HepG2 (cell line): ENCODE data around the gene CHTF18. TPM values are rescaled to one million over a fixed set of nuclear protein-coding genes. Genes with fewer than 3 reads are reported as not detected.
A peak's percentile ranks its signal among the peaks of the same experiment; 100 is the strongest.

ENCODE experiments used
- ATAC-seq: fragments of 200-7000 bp; cut with Tn5 transposase; 3 replicates; pipeline ENCODE4 v1.9.1; 2020; ENCODE audit warnings: mild to moderate bottlenecking, moderate library complexity
- BruUV-seq: library from RNA; stranded (reverse); fragments of 400-500 nt; replicated peaks from 2 replicates; lab custom pipeline; 2021; lab: Mats Ljungman, UMichigan
- CTCF ChIA-PET: fragments of 300-600 bp; formaldehyde crosslinking; extraction: SDS; loops from one replicate; lab custom pipeline; 2021; ENCODE audit warnings: low total read pairs, inconsistent platforms, low intra/inter-chr PET ratio; lab: Yijun Ruan, JAX
- POLR2A ChIA-PET: fragments of 350-600 bp; sonication (Branson Sonifier 250); formaldehyde crosslinking; loops from one replicate; lab custom pipeline; 2020; ENCODE audit warnings: antibody characterized with exemption, inconsistent platforms; lab: Yijun Ruan, JAX
- DNase-seq: peaks from one replicate; pipeline ENCODE4 v3.0.0-alpha.2; 2015; ENCODE audit warnings: low spot score
- FAIRE-seq: peaks from 3 replicates; lab custom pipeline; 2011; peaks lifted over from hg19 to GRCh38; lab: Jason Lieb, UNC
- H2AFZ ChIP-seq: one replicate; pipeline ENCODE4 v1.6.1; 2011; ENCODE audit warnings: low read length, inconsistent platforms
- H3K27ac ChIP-seq: fragments of 300-600 bp; 3 replicates; pipeline ENCODE4 v1.8.0; 2011; ENCODE audit warnings: mixed run types, mild to moderate bottlenecking, mixed read lengths, low read length, inconsistent platforms; ENCODE audit not compliant: insufficient read depth; ENCODE audit errors: extremely low read length
- H3K27me3 ChIP-seq, 2 experiments: fragments of 200-600 bp in 1 of 2; 2 replicates in 1 of 2; 3 replicates in 1 of 2; pipeline versions ENCODE4 v1.6.0 to v1.8.0; 2011; ENCODE audit warnings: low read length in 2 of 2, mild to moderate bottlenecking in 2 of 2, moderate library complexity in 2 of 2, inconsistent platforms in 1 of 2; ENCODE audit not compliant: insufficient read depth in 2 of 2, control insufficient read depth in 1 of 2
- H3K36me3 ChIP-seq, 2 experiments: fragments of 200-600 bp in 1 of 2; replicated peaks in 1 of 2; 2 replicates in 1 of 2; 3 replicates in 1 of 2; pipeline versions ENCODE4 v1.5.1 to v1.8.0; 2011; ENCODE audit warnings: low read length in 2 of 2, inconsistent platforms in 1 of 2; ENCODE audit not compliant: insufficient read depth in 2 of 2, control insufficient read depth in 1 of 2
- H3K4me1 ChIP-seq: 2 replicates; pipeline ENCODE4 v1.5.1; 2012; ENCODE audit warnings: low read length, inconsistent platforms; ENCODE audit not compliant: insufficient read depth
- H3K4me2 ChIP-seq: 2 replicates; pipeline ENCODE4 v1.6.0; 2011; ENCODE audit warnings: low read depth, low read length, inconsistent platforms
- H3K4me3 ChIP-seq, 3 experiments: fragments of 200-600 bp in 1 of 3; sonication (generic), shearing (Covaris generic) in 1 of 3; replicated peaks in 1 of 3; 2 replicates each; pipeline ENCODE4 v1.5.1; 2011 to 2016; ENCODE audit warnings: low read length in 3 of 3, inconsistent platforms in 2 of 3, low read depth in 2 of 3, mild to moderate bottlenecking in 2 of 3, control low read depth in 1 of 3, mixed read lengths in 1 of 3; ENCODE audit not compliant: insufficient read depth in 1 of 3
- H3K79me2 ChIP-seq: one replicate; pipeline ENCODE4 v1.6.1; 2011; ENCODE audit warnings: low read length, inconsistent platforms; ENCODE audit not compliant: insufficient read depth
- H3K9ac ChIP-seq: 2 replicates; pipeline ENCODE4 v1.6.0; 2011; ENCODE audit warnings: mild to moderate bottlenecking, low read depth, low read length, inconsistent platforms; ENCODE audit not compliant: insufficient read depth
- H3K9me3 ChIP-seq: 2 replicates; pipeline ENCODE4 v1.5.1; 2012; ENCODE audit warnings: mild to moderate bottlenecking, low read length
- H4K20me1 ChIP-seq: 2 replicates; pipeline ENCODE4 v1.6.0; 2011; ENCODE audit warnings: inconsistent platforms, mild to moderate bottlenecking, low read length, moderate library complexity; ENCODE audit not compliant: insufficient read depth
- FOXO1 ChIP-seq: sonication (generic); formaldehyde crosslinking; IDR thresholded peaks from 2 replicates; pipeline ENCODE4 v1.4.0; 2020; ENCODE audit warnings: missing genetic modification reagents
- GABPB1 ChIP-seq: IDR thresholded peaks from 2 replicates; pipeline ENCODE4 v1.6.1; 2016; ENCODE audit warnings: mild to moderate bottlenecking, missing genetic modification reagents, moderate library complexity, missing compliant biosample characterization
- HHEX ChIP-seq: IDR thresholded peaks from 2 replicates; pipeline ENCODE4 v1.6.1; 2016; ENCODE audit warnings: control low read depth
- HNRNPL ChIP-seq: fragments of 200-400 bp; formaldehyde crosslinking; IDR thresholded peaks from 2 replicates; pipeline ENCODE4 v1.6.1; 2017; ENCODE audit warnings: mild to moderate bottlenecking, low read depth, low read length
- KDM2A ChIP-seq: sonication (generic); formaldehyde crosslinking; IDR thresholded peaks from 2 replicates; pipeline ENCODE4 v1.4.0; 2020; ENCODE audit warnings: low read depth, missing genetic modification reagents, borderline replicate concordance
- MATR3 ChIP-seq: sonication (generic); formaldehyde crosslinking; IDR thresholded peaks from 2 replicates; pipeline ENCODE4 v1.4.0; 2020; ENCODE audit warnings: missing genetic modification reagents
- MAX ChIP-seq: IDR thresholded peaks from 2 replicates; pipeline ENCODE4 v1.6.1; 2012; ENCODE audit warnings: inconsistent platforms
- NCOA1 ChIP-seq: sonication (generic); formaldehyde crosslinking; IDR thresholded peaks from 2 replicates; pipeline ENCODE4 v1.9.0; 2021; ENCODE audit warnings: missing genetic modification reagents
- PLSCR1 ChIP-seq: sonication (generic); formaldehyde crosslinking; IDR thresholded peaks from 2 replicates; pipeline ENCODE4 v1.5.0; 2020; ENCODE audit warnings: missing genetic modification reagents, mild to moderate bottlenecking, borderline replicate concordance
- SIX4 ChIP-seq: sonication (generic); formaldehyde crosslinking; IDR thresholded peaks from 2 replicates; pipeline ENCODE4 v1.4.0; 2020; ENCODE audit warnings: missing genetic modification reagents
- SP5 ChIP-seq: IDR thresholded peaks from 2 replicates; pipeline ENCODE4 v1.6.1; 2016; ENCODE audit warnings: low read depth, borderline replicate concordance
- SSRP1 ChIP-seq: IDR thresholded peaks from 2 replicates; pipeline ENCODE4 v1.6.1; 2016; ENCODE audit warnings: control low read depth
- WGBS: methylation state at CpG from one replicate; pipeline ENCODE4 v1.1.6; 2017; ENCODE audit warnings: low lambda C conversion rate; 5-methylcytosine and 5-hydroxymethylcytosine counted together
- in situ Hi-C: cut with HindIII; loops from 2 replicates; pipeline ENCODE4 v1.10.0; 2017; ENCODE audit warnings: low pct_unique_long_range_greater_than_20kb; ENCODE audit not compliant: extremely low pct_ligation_motif_present
- intact Hi-C: fragments of 100-400 bp; cut with micrococcal nuclease; formaldehyde crosslinking; loops from one replicate; pipeline ENCODE4 v1.10.0; 2022; ENCODE audit not compliant: unreplicated experiment
- polyA plus RNA-seq, 8 experiments: library from polyadenylated mRNA; depleted of rRNA in 3 of 8; stranded (reverse) in 7 of 8; unstranded in 1 of 8; fragments of >200 nt; fragmentation: Illumina TruSeq in 4 of 8; extraction: Trizol in 4 of 8; gene quantifications; 2 replicates each; pipeline versions ENCODE4 v1.2.1 to v1.2.3, GENCODE V29; 2011 to 2016; ENCODE audit warnings: low read depth in 4 of 8, missing spikeins in 1 of 8, mixed read lengths in 1 of 8; ENCODE audit not compliant: insufficient read depth in 1 of 8
- total RNA-seq, 5 experiments: library from RNA; depleted of rRNA; stranded (reverse); fragments of >200 nt; fragmentation: Illumina TruSeq; extraction: Trizol; gene quantifications; 2 replicates each; pipeline ENCODE4 v1.2.3, GENCODE V29; 2016; ENCODE audit warnings: low read depth in 1 of 5

CHTF18 gene
- total and polyA plus RNA-seq, 2 of the 13 experiments (the other 11 are each of a cell fraction or from before 2014, with no cell fraction given): 8.6 to 22.9 TPM

GRCh38 chr16:763369-764183, 24.8 kb upstream of the CHTF18 start (continued):
- TF ChIP-seq FOXO1 (CRISPR knock-in tag) (no peak), SIX4 (CRISPR knock-in tag) (no peak), KDM2A (CRISPR knock-in tag) (no peak), SP5 (CRISPR knock-in tag) (no peak)

GRCh38 chr16:764184-764750, 24.2 kb upstream of the CHTF18 start:
- intact Hi-C loops: no loop called here

More at GRCh38 chr16:764184-764750, 24.2 kb upstream of the CHTF18 start:
- ChIA-PET CTCF (no interaction called here), POLR2A (no interaction called here)
- H3K27me3 ChIP-seq: peaks cover 3 to 8% of the 10 kb centered on the region in 2 experiments; a peak in 4 of 5 replicates
- H3K4me3 ChIP-seq: no peak overlapping the region
- no peak overlapping the region for H3K27ac ChIP-seq
- 61% methylated on average over 12 of the region's 20 CpGs for WGBS
- no peaks in the 10 kb centered on the region for H4K20me1 ChIP-seq
- no TSS peak for BruUV-seq
- peaks cover 32% of the 10 kb centered on the region for H3K4me1 ChIP-seq
- no peaks in the 10 kb centered on the region for H3K79me2 ChIP-seq
- in situ Hi-C loops: no loop called here
- no peaks in the 10 kb centered on the region for H3K36me3 ChIP-seq
- no peak overlapping the region for H2AFZ ChIP-seq
- ATAC-seq (no peak), FAIRE-seq (no peak), DNase-seq (no peak)
- no peak overlapping the region for H3K4me2 ChIP-seq
- no peaks in the 10 kb centered on the region for H3K9me3 ChIP-seq
- no peak overlapping the region for H3K9ac ChIP-seq
- TF ChIP-seq HNRNPL: 0 out of 2 replicates have a peak, but pooled peaks have one; percentile 23
- no peak for TF ChIP-seq PLSCR1 (CRISPR knock-in tag)
- no peak for TF ChIP-seq GABPB1
- TF ChIP-seq MATR3: no peak
- TF ChIP-seq NCOA1 (CRISPR knock-in tag): no peak
- TF ChIP-seq MAX: no peak
- TF ChIP-seq HHEX (CRISPR knock-in tag): no peak
- TF ChIP-seq SSRP1: no peak
